Mesodermal cell (in vitro differentiated cells): ENCODE results near the gene TMEM63C.

Source experiments
- H3K27ac ChIP-seq: 2 replicates; pipeline ENCODE4 v1.7.0; 2013; ENCODE audit warnings: mild to moderate bottlenecking, low read depth, low read length, moderate library complexity; ENCODE audit not compliant: severe bottlenecking
- H3K36me3 ChIP-seq: 2 replicates; pipeline ENCODE4 v1.7.1; 2013; ENCODE audit warnings: mild to moderate bottlenecking, low read length, moderate library complexity; ENCODE audit not compliant: control insufficient read depth, insufficient read depth
- H3K4me1 ChIP-seq: one replicate; pipeline ENCODE4 v1.7.1; 2013; ENCODE audit warnings: mild to moderate bottlenecking, low read length; ENCODE audit not compliant: insufficient read depth, control insufficient read depth, poor library complexity, severe bottlenecking
- H3K4me3 ChIP-seq: 2 replicates; pipeline ENCODE4 v1.7.0; 2013; ENCODE audit warnings: low read length, control low read depth, mild to moderate bottlenecking; ENCODE audit not compliant: insufficient read depth, poor library complexity, severe bottlenecking; ENCODE audit errors: extremely low read depth
- H3K9me3 ChIP-seq: 2 replicates; pipeline ENCODE4 v1.7.1; 2013; ENCODE audit warnings: mild to moderate bottlenecking, low read length, moderate library complexity; ENCODE audit not compliant: control insufficient read depth
- WGBS, 2 experiments: methylation state at CpG; one replicate each; pipeline ENCODE4 v1.1.5; 2013; ENCODE audit warnings: missing lambda C conversion rate in 2 of 2; ENCODE audit not compliant: insufficient coverage in 2 of 2; 5-methylcytosine and 5-hydroxymethylcytosine counted together

Gene TMEM63C

DNA sequence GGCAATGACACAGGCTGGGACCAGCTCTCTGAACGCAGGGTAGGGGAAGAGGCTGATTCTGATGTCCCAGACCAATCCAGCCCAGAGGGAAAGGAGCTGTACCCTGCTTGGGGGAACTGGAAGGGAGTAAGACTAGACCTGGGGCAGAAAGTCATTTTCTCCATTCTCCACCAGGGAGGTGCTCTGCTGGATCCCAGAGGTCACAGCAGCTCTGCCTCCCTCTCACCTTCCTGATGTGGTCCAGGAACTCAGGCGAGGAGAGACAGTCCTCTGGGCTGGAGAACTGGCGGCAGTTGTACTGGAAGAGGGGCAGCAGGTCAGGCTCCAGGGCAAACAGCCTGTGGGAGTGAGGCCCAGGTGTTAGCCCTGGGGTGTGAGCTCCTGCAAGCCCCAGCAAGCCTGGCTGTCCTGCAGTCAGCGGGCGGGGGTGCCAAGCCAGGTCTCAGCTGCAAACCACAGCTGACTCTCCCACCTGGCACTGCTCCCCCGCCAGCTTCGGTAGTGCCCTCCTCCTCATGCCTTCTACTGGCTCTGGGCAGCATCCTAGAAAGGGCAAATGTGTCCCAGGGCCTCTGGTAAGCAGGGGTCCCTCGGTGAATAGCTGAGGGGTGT is 87.5 kb downstream of the TMEM63C start:
- WGBS, 2 experiments, result 64 to 73% methylated on average over 5 of the region's 8 CpGs
- no peaks in the 10 kb centered on the region for H3K4me1 ChIP-seq
- no peaks in the 10 kb centered on the region for H3K9me3 ChIP-seq
- H3K4me3 ChIP-seq, result no peak overlapping the region
- H3K27ac ChIP-seq, result no peak overlapping the region
- H3K36me3 ChIP-seq, result no peaks in the 10 kb centered on the region

DNA sequence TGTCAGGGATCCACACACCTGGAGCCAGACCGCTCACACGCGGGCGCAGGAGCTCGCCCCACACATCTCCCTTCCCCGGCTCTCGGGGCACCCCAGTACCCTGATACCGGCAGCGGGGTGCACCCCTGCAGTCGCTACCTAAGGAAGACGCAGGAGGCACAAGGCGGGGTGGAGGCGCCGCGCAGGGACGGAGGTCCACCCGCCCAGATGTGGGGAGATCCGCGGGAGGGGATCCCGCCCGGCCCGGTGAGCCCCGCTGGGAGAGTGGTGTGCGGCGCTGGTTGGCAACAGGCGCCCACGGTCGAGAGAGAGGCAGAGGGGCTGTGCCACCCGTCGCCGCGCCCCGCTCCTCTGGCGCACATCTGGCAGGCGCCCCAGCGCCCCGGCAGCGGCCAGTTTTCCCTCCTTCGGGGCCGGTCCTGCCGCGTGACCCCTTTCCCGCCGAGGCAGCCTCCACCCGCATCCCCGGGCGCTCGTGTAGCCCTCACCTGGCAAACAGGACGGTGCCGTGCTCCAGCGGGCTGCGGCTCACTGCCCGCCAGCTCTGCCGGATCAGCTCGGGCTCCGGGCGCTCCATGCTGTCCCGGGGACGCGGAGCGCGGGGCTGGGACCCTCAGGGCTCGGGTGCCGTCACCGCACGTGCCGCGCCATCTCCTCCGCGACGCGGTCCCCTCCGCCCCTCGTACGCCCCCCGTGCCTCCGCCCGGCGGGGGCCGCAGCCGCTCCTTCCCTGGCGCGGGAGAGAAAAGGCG is 88.9 kb downstream of the TMEM63C start:
- Histone ChIP-seq H3K36me3 (no peaks in the 10 kb centered on the region), H3K4me3 (peak overlapping the region; percentile 22), H3K4me1 (no peaks in the 10 kb centered on the region), H3K27ac (no peak overlapping the region), H3K9me3 (no peaks in the 10 kb centered on the region)
- WGBS, 2 experiments, result 5 to 11% methylated on average over 45 to 64 of the region's 84 CpGs

DNA sequence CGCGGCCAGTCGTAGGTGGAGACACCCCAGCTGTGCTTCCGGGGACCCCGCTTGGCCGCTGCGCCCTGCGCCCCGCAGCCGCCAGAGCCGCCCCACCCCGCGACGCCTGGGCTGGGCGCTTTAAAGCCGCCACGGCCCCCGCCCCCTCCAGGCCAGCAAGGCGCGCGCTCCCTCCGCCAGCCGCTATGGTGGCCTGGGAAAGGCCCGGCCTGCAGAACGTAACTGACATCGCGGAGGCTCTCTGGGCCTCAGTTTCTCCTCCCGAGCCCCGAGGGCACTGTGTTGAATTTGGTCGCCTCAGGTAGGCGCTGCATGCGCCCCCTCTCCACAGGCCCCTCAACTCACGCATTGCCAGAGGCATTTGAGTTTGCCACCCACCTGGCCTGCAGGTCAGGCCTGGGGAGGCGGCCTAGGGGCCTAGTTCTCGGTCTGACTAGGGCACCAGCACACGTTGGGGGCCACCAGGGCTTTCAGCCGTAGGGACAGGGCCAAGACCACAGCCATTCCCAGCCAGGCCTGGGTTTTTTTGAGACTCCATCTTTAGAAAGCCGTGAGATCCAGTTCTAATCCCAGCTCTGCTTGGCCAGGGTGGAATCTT is 89.6 kb downstream of the TMEM63C start, which contains the start of gene NGB:
TSS of gene NGB (minus strand) at position 94 of the 598 bp plus-strand sequence. CDS start 269 bp downstream, outside the sequence.
- Histone ChIP-seq H3K4me1 (no peaks in the 10 kb centered on the region), H3K9me3 (no peaks in the 10 kb centered on the region), H3K27ac (no peak within 1 kb of the TSS), H3K36me3 (no peaks in the 10 kb centered on the region), H3K4me3 (peak within 1 kb of the TSS; percentile 22)
- 15 to 18% methylated on average over 28 to 36 of the region's 38 CpGs for WGBS, 2 experiments

DNA sequence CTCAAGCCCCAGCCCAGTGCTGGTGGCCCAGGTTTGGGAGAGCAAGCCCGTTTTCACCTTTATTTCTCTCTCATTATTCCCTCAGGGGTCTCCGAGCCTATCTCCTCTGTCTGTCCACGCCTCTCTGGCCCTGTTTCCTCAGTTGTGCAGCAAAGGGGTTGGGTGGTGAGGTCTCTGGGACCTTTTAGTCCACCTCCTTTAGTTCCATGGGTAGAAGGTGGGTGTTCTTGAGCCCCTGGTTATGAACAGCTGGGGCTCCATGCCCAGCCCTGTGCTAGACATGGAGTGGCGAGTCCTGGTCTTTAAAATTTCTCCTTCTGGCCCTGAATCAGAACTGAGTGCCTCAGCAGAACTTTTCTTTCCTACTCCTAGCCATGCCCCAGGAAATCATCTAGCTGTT is 90.7 kb downstream of the TMEM63C start:
- H3K4me1 ChIP-seq, result no peaks in the 10 kb centered on the region
- peaks cover under 1% of the 10 kb centered on the region for H3K36me3 ChIP-seq
- H3K9me3 ChIP-seq, result no peaks in the 10 kb centered on the region
- no peak overlapping the region for H3K4me3 ChIP-seq
- H3K27ac ChIP-seq, result no peak overlapping the region
- WGBS, 2 experiments, result 81 to 100% methylated on average over 2 to 3 of the region's 4 CpGs

DNA sequence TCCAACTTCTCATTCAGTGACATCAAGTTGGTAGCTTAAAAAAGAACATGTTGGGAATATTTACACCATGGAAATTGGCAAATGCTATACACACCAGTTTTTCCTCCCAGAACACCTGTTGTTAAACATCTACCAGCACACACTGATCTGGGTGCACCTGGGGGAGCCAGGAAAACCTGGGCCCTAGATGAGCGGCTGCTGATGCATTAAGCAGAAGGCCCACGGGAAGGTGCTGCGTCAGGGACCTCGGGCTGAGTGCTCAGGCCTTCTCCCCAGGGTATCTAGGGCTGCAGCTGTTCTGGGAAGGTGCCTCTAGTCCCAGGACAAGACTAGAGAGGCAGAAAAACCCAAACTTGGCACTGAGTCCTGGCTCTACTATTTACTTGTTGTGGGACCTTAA is 92.2 kb downstream of the TMEM63C start:
- H3K4me3 ChIP-seq, result no peak overlapping the region
- H3K27ac ChIP-seq, result no peak overlapping the region
- H3K9me3 ChIP-seq, result no peaks in the 10 kb centered on the region
- peaks cover 13% of the 10 kb centered on the region for H3K36me3 ChIP-seq
- no peaks in the 10 kb centered on the region for H3K4me1 ChIP-seq
- 78 to 79% methylated on average over 4 of the region's 4 CpGs for WGBS, 2 experiments

DNA sequence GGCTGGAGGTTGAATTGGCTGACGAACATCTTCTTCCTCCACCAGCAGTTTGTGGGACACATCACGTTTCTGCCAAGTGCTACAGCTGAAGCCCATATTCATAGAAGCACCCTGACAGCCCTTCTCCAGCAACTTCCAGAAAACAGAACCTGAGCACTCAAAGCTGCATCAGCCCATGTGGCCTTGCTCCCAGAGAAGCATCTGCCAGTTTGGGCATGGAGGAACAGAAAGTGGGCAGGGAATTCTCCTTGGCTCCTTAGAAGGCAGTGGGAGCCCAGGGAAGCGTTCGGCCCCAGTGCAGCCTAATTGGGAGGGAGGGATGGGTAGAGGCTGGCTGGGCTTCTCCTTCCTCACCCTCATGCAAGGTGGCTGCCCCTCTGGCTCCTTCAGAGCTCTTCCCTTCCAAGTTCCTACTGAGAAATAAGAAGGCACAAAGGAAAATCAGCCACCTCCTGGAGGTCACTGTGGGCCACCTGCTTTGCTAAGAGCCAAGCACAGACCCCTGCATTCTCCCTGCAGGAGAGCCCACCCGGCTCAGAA is 93.5 kb downstream of the TMEM63C start:
- no peak overlapping the region for H3K4me3 ChIP-seq
- H3K36me3 ChIP-seq, result peaks cover 25% of the 10 kb centered on the region
- no peak overlapping the region for H3K27ac ChIP-seq
- no peaks in the 10 kb centered on the region for H3K4me1 ChIP-seq
- 77 to 82% methylated on average over 3 of the region's 5 CpGs for WGBS, 2 experiments
- H3K9me3 ChIP-seq, result no peaks in the 10 kb centered on the region

DNA sequence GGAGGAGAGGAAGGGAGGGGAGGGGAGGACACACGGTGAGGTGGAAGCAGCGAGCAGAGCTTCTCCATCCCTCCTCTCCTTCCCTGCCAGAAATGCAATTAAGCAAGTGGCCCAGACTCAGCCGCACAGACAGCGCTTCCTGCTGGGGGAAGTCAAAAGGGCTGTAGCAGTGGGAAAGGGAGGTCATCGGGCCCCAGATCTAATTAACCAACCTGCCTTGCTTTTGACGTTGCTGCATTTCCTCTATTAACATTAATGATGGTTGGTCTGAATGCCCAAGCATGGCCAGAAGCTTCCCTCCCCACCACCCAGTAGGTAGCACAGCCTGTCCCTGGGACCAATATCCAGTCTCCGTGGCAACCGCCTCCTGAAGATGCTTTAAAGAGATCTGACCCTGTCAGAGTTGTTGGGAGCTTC is 94.0 kb downstream of the TMEM63C start:
- Histone ChIP-seq H3K4me3 (no peak overlapping the region), H3K36me3 (peaks cover 30% of the 10 kb centered on the region), H3K27ac (no peak overlapping the region), H3K4me1 (no peaks in the 10 kb centered on the region), H3K9me3 (no peaks in the 10 kb centered on the region)
- 73 to 100% methylated on average over 2 to 5 of the region's 8 CpGs for WGBS, 2 experiments

DNA sequence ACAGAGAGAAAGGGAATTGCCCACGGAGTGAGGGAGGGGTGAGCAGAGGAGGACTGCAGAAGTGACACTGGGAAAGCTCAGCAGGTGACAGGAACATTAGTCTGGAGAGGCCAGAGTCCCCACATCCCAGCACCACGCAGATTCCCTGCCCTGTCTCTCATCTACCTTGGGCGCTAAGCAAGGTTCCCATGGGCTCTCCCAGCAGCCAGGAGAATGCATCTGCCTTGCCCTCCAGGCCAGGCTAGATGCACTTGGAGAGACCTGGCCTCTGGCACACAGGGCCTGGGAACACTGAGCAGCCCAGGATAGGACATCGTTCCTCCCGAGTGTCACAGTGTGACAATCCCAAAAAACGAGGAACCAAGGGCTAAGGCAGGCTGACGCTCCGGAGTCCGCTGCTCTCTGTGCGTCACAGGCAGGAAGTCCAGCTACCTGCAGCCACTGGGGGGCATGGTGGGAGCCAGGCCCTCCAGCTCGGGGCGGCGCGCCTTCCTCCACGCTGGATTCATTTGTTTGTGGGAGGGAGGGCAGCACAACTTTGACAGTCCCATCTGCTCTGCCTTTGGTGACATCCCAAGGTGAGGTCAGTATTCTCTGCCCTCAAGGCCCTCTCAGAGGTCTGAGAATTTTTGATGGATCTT is 94.8 kb downstream of the TMEM63C start:
- WGBS, 2 experiments, result 88% methylated on average over 10 to 12 of the region's 15 CpGs
- H3K9me3 ChIP-seq, result no peaks in the 10 kb centered on the region
- H3K27ac ChIP-seq, result no peak overlapping the region

DNA sequence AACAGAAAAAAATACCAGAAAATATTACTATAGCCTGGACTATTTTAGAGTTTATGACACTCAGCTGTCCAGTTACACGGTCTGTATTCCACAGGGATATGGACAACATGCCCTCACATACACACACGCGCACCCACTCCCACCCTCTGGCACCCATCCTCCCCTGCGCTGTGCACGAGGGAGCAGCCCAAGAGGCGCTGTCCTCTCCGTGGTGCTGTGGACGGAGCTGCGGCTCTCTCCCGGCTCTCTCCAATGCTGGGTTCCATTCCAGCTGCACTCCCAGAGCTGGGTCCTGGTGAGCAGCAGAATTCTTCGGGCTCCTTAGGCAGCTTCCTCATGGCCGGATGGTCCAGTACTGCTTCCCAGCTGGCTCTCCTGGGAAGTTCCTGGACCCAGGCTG is 95.4 kb downstream of the TMEM63C start:
- Histone ChIP-seq H3K36me3 (peaks cover 30% of the 10 kb centered on the region), H3K9me3 (no peaks in the 10 kb centered on the region), H3K27ac (no peak overlapping the region), H3K4me3 (no peak overlapping the region), H3K4me1 (no peaks in the 10 kb centered on the region)
- WGBS, 2 experiments, result 86 to 94% methylated on average over 11 to 12 of the region's 12 CpGs

More for the DNA sequence above, 94.8 kb downstream of the TMEM63C start:
- H3K36me3 ChIP-seq, result peaks cover 30% of the 10 kb centered on the region
- no peaks in the 10 kb centered on the region for H3K4me1 ChIP-seq
- H3K4me3 ChIP-seq, result no peak overlapping the region

DNA sequence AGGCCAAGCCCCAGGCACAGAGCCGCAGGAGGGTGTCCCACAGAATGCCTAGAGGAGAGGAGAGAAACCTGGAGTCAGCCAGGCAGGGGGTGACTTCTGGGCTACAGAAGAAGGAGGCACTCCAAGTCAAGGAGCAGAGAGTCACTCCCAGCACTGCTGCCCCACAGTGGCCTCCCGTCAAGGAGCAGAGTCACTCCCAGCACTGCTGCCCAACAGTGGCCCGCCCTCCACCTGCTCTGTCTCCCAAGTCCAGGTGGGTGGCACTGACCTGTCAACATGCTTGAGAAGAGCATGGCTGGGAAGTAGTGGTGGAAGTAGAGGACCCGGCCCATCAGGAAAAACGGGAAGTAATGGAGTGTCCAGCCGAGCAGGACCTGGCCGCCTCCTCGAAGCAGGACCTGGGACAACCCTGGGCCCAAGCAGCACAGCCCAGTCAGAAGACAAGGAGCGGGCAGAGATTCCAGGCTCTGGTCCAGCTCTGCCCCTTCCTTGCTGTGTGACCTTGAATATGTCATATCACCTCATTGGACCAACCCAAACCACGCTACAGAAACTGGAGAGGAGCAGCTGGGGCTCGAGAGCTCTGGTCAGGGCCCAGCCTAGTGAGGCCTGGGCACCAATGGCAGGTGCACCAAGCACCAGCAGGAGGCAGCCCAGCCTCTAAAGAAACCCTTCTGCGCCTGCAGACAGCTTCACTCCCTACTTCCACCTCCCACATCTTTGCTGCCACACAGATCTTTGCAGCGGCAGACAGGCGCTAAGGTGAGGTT is 97.0 kb downstream of the TMEM63C start:
- WGBS, 2 experiments, result 92 to 96% methylated on average over 6 to 11 of the region's 14 CpGs
- H3K36me3 ChIP-seq, result peaks cover 44% of the 10 kb centered on the region
- no peaks in the 10 kb centered on the region for H3K9me3 ChIP-seq
- H3K4me3 ChIP-seq, result no peak overlapping the region
- H3K27ac ChIP-seq, result no peak overlapping the region
- no peaks in the 10 kb centered on the region for H3K4me1 ChIP-seq
